ENCODE measurements around the gene EDRF1. TPM values are rescaled to one million over a fixed set of nuclear protein-coding genes. Genes with fewer than 3 reads are reported as not detected.

The EDRF1 gene
- total and polyA plus RNA-seq, 2 of the 13 experiments (the other 11 are each of a cell fraction or from before 2014, with no cell fraction given): 16.9 to 26.7 TPM

- Histone ChIP-seq H3K9ac (ENCODE audit: insufficient read depth, low read depth, low read length) (no peak overlapping the region), H3K27me3 (ENCODE audit: control insufficient read depth in 1 of 2, insufficient read depth in 2 of 2, low read length in 2 of 2) (no peaks in the 10 kb centered on the region; a peak in 3 of 5 replicates), H2AFZ (ENCODE audit: low read length) (no peak overlapping the region), H3K4me2 (ENCODE audit: low read depth, low read length) (no peak overlapping the region), H3K36me3 (replicated peaks in 1 of 2; ENCODE audit: control insufficient read depth in 1 of 2, insufficient read depth in 2 of 2, low read length in 2 of 2) (no peaks in the 10 kb centered on the region), H4K20me1 (ENCODE audit: insufficient read depth, low read length) (no peaks in the 10 kb centered on the region), H3K4me1 (ENCODE audit: insufficient read depth, low read length) (peaks cover 23% of the 10 kb centered on the region), H3K27ac (ENCODE audit: extremely low read length, insufficient read depth, low read length) (no peak overlapping the region), H3K4me3 (replicated peaks in 1 of 3; ENCODE audit: insufficient read depth in 1 of 3, low read depth in 2 of 3, low read length in 3 of 3) (no peak overlapping the region), H3K79me2 (ENCODE audit: insufficient read depth, low read length) (no peaks in the 10 kb centered on the region), H3K9me3 (ENCODE audit: low read length) (no peaks in the 10 kb centered on the region)
- BruUV-seq (replicated peaks): no TSS peak
- intact Hi-C loops (cut with micrococcal nuclease; ENCODE audit: unreplicated experiment) (loop anchor here (10.0 kb wide), 1 partner anchor 45 kb away; the partner anchor contains the start of genes BCCIP and UROS), in situ Hi-C loops (cut with HindIII; ENCODE audit: extremely low pct_ligation_motif_present, low pct_unique_long_range_greater_than_20kb) (no loop called here)
- FAIRE-seq: no peak
- 55% methylated on average over 8 of the region's 10 CpGs for whole genome bisulfite sequencing (ENCODE audit: low lambda C conversion rate)
- DNase-seq (ENCODE audit: low spot score): no peak
- ChIA-PET CTCF (ENCODE audit: low intra/inter-chr PET ratio, low total read pairs) (no interaction called here), POLR2A (interaction anchor here (1.2 kb wide), 1 partner anchor 60 kb away, joined by 3 read pairs; the partner anchor contains the start of gene EDRF1)
- TF ChIP-seq PAX8 (CRISPR knock-in tag; IDR thresholded peaks at IDR 0.05; ENCODE audit: borderline replicate concordance) (no peak), ZNF263 (CRISPR knock-in tag; IDR thresholded peaks at IDR 0.05) (peak; percentile 72)
- no peak for ATAC-seq
Measured at GRCh38 chr10:125779403-125780327, 60.2 kb downstream of the EDRF1 start.

- BruUV-seq (replicated peaks): no TSS peak
- DNase-seq (ENCODE audit: low spot score) (no peak), ATAC-seq (no peak), FAIRE-seq (no peak)
- intact Hi-C loops (cut with micrococcal nuclease; ENCODE audit: unreplicated experiment): no loop called here
- Histone ChIP-seq H4K20me1 (ENCODE audit: insufficient read depth, low read length) (no peaks in the 10 kb centered on the region), H3K27ac (ENCODE audit: extremely low read length, insufficient read depth, low read length) (no peak overlapping the region), H3K4me2 (ENCODE audit: low read depth, low read length) (no peak overlapping the region), H3K9me3 (ENCODE audit: low read length) (no peaks in the 10 kb centered on the region), H3K4me3 (replicated peaks in 1 of 3; ENCODE audit: insufficient read depth in 1 of 3, low read depth in 2 of 3, low read length in 3 of 3) (no peak overlapping the region), H3K9ac (ENCODE audit: insufficient read depth, low read depth, low read length) (no peak overlapping the region), H2AFZ (ENCODE audit: low read length) (no peak overlapping the region), H3K27me3 (ENCODE audit: control insufficient read depth in 1 of 2, insufficient read depth in 2 of 2, low read length in 2 of 2) (no peaks in the 10 kb centered on the region; a peak in 2 of 5 replicates), H3K4me1 (ENCODE audit: insufficient read depth, low read length) (peaks cover 23% of the 10 kb centered on the region), H3K36me3 (replicated peaks in 1 of 2; ENCODE audit: control insufficient read depth in 1 of 2, insufficient read depth in 2 of 2, low read length in 2 of 2) (no peaks in the 10 kb centered on the region), H3K79me2 (ENCODE audit: insufficient read depth, low read length) (no peaks in the 10 kb centered on the region)
- ChIA-PET CTCF (ENCODE audit: low intra/inter-chr PET ratio, low total read pairs) (no interaction called here), POLR2A (no interaction called here)
- in situ Hi-C loops (cut with HindIII; ENCODE audit: extremely low pct_ligation_motif_present, low pct_unique_long_range_greater_than_20kb): no loop called here
- WGBS (ENCODE audit: low lambda C conversion rate): 73% methylated on average over 5 of the region's 8 CpGs
- TF ChIP-seq EED (CRISPR knock-in tag; IDR thresholded peaks at IDR 0.05) (no peak), TRIM22 (IDR thresholded peaks at IDR 0.05) (no peak), ZBTB7B (CRISPR knock-in tag; IDR thresholded peaks at IDR 0.05) (no peak), ZNF362 (CRISPR knock-in tag; IDR thresholded peaks at IDR 0.05; ENCODE audit: borderline replicate concordance) (no peak), NFYC (CRISPR knock-in tag; IDR thresholded peaks at IDR 0.05) (no peak), ISL2 (CRISPR knock-in tag; IDR thresholded peaks at IDR 0.05) (no peak), SRSF4 (IDR thresholded peaks at IDR 0.05; ENCODE audit: low read depth, low read length, poor library complexity, severe bottlenecking) (no peak), ZFP37 (CRISPR knock-in tag; IDR thresholded peaks at IDR 0.05; ENCODE audit: borderline replicate concordance) (no peak), PAF1 (CRISPR knock-in tag; IDR thresholded peaks at IDR 0.05) (no peak), ZNF629 (CRISPR knock-in tag; conservative IDR thresholded peaks at IDR 0.05) (no peak), FOXJ3 (CRISPR knock-in tag; IDR thresholded peaks at IDR 0.05; ENCODE audit: borderline replicate concordance) (no peak)
- TF ChIP-seq, protein P1, sequence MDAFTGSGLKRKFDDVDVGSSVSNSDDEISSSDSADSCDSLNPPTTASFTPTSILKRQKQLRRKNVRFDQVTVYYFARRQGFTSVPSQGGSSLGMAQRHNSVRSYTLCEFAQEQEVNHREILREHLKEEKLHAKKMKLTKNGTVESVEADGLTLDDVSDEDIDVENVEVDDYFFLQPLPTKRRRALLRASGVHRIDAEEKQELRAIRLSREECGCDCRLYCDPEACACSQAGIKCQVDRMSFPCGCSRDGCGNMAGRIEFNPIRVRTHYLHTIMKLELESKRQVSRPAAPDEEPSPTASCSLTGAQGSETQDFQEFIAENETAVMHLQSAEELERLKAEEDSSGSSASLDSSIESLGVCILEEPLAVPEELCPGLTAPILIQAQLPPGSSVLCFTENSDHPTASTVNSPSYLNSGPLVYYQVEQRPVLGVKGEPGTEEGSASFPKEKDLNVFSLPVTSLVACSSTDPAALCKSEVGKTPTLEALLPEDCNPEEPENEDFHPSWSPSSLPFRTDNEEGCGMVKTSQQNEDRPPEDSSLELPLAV (CRISPR knock-in tag; conservative IDR thresholded peaks at IDR 0.05; ENCODE audit: low read depth): no peak
Measured at GRCh38 chr10:125781374-125781773, 61.9 kb downstream of the EDRF1 start.

All from HepG2 (cell line).